Measurements from ENCODE around the gene SNX13. TPM values are rescaled to one million over a fixed set of nuclear protein-coding genes. Genes with fewer than 3 reads are reported as not detected.
"Not testable (repeated sequence)": the region's sequence is repeated elsewhere in the genome, so short reads cannot be mapped to it uniquely, and the experiment has no call there.

SNX13 gene
- total RNA-seq, 1 donor from 2014 or later, result 32.1 TPM

- no peak for ATAC-seq
Observed at GRCh38 chr7:17846935-17847334, 93.4 kb downstream of the SNX13 start.

- ATAC-seq, result no peak
Observed at GRCh38 chr7:17845197-17845547, 95.1 kb downstream of the SNX13 start.

GRCh38 chr7:17844514-17845196 lies 95.6 kb downstream of the SNX13 start:
- no peak for ATAC-seq

GRCh38 chr7:17844022-17844421 lies 96.3 kb downstream of the SNX13 start:
- no peak for ATAC-seq

- ATAC-seq, result no peak
Observed at GRCh38 chr7:17843041-17843440, 97.3 kb downstream of the SNX13 start.

GRCh38 chr7:17832820-17833355 lies 107.4 kb downstream of the SNX13 start:
- no peak for ATAC-seq

GRCh38 chr7:17832242-17832641 lies 108.1 kb downstream of the SNX13 start:
- no peak for ATAC-seq

GRCh38 chr7:17830206-17830605 lies 110.1 kb downstream of the SNX13 start:
- ATAC-seq, result no peak

- ATAC-seq, result no peak
Observed at GRCh38 chr7:17829001-17829400, 111.3 kb downstream of the SNX13 start.

GRCh38 chr7:17822547-17823173 lies 117.6 kb downstream of the SNX13 start:
- ATAC-seq, result no peak

- ATAC-seq, result no peak
Observed at GRCh38 chr7:17816903-17817302, 123.4 kb downstream of the SNX13 start.

GRCh38 chr7:17815318-17815717 lies 125.0 kb downstream of the SNX13 start:
- ATAC-seq, result no peak

- no peak for ATAC-seq
Observed at GRCh38 chr7:17814058-17814457, 126.2 kb downstream of the SNX13 start.

- not testable (repeated sequence) for ATAC-seq
Observed at GRCh38 chr7:17809215-17809614, 131.1 kb downstream of the SNX13 start.

- ATAC-seq, result no peak
Observed at GRCh38 chr7:17807242-17807641, 133.1 kb downstream of the SNX13 start.

- no peak for ATAC-seq
Observed at GRCh38 chr7:17806631-17807030, 133.7 kb downstream of the SNX13 start.

- ATAC-seq, result no peak
Observed at GRCh38 chr7:17802056-17802455, 138.2 kb downstream of the SNX13 start.

- ATAC-seq, result no peak
Observed at GRCh38 chr7:17792075-17792936, 148.0 kb downstream of the SNX13 start.

GRCh38 chr7:17787257-17787656 lies 153.0 kb downstream of the SNX13 start:
- no peak for ATAC-seq

GRCh38 chr7:17786314-17786852 lies 153.9 kb downstream of the SNX13 start:
- ATAC-seq, result no peak

- ATAC-seq, result no peak
Observed at GRCh38 chr7:17782216-17782549, 158.1 kb downstream of the SNX13 start.

- no peak for ATAC-seq
Observed at GRCh38 chr7:17781491-17782215, 158.6 kb downstream of the SNX13 start.

GRCh38 chr7:17779381-17779780 lies 160.9 kb downstream of the SNX13 start:
- no peak for ATAC-seq
